CD14-positive monocyte (primary cell): Measurements from ENCODE around the gene AGAP1. TPM values are rescaled to one million over a fixed set of nuclear protein-coding genes. Genes with fewer than 3 reads are reported as not detected.

Source experiments
- DNase-seq, 3 donors: peaks; one replicate each; pipeline ENCODE4 v3.0.0-alpha.2; 2011 to 2022
- H2AFZ ChIP-seq: 2 replicates; pipeline ENCODE4 v1.6.0; 2012; ENCODE audit warnings: mild to moderate bottlenecking, low read depth, low read length, inconsistent platforms; ENCODE audit not compliant: insufficient read depth, poor library complexity, severe bottlenecking
- H3K27ac ChIP-seq, 2 donors: 1 replicate in 1 of 2; 2 replicates in 1 of 2; pipeline ENCODE4 v1.5.1; 2012 to 2013; ENCODE audit warnings: low read length in 2 of 2, control low read depth in 1 of 2, inconsistent platforms in 1 of 2, low read depth in 1 of 2, mild to moderate bottlenecking in 1 of 2
- H3K27me3 ChIP-seq, 2 donors: one replicate each; pipeline versions ENCODE4 v1.6.0 to v1.6.1; 2011 to 2013; ENCODE audit warnings: low read length in 2 of 2; ENCODE audit not compliant: control insufficient read depth in 2 of 2, insufficient read depth in 2 of 2
- H3K36me3 ChIP-seq, 2 donors: replicated peaks in 1 of 2; 1 replicate in 1 of 2; 2 replicates in 1 of 2; pipeline versions ENCODE4 v1.5.1 to v1.6.1; 2012 to 2013; ENCODE audit warnings: low read length in 2 of 2, control low read depth in 1 of 2, inconsistent platforms in 1 of 2, mild to moderate bottlenecking in 1 of 2; ENCODE audit not compliant: insufficient read depth in 2 of 2, control insufficient read depth in 1 of 2
- H3K4me1 ChIP-seq, 2 donors: 1 replicate in 1 of 2; 2 replicates in 1 of 2; pipeline versions ENCODE4 v1.5.1 to v1.6.1; 2012 to 2013; ENCODE audit warnings: low read length in 2 of 2, control low read depth in 1 of 2, inconsistent platforms in 1 of 2, mild to moderate bottlenecking in 1 of 2, moderate library complexity in 1 of 2; ENCODE audit not compliant: insufficient read depth in 2 of 2, control insufficient read depth in 1 of 2
- H3K4me2 ChIP-seq: replicated peaks from 2 replicates; pipeline ENCODE3; 2012; ENCODE audit warnings: low read length, moderate library complexity, mild to moderate bottlenecking; ENCODE audit not compliant: poor library complexity, severe bottlenecking; ENCODE audit errors: extremely low read depth
- H3K4me3 ChIP-seq, 3 experiments: fragments of 200-600 bp in 1 of 3; sonication (generic) in 1 of 3; replicated peaks in 1 of 3; 1 replicate in 2 of 3; 2 replicates in 1 of 3; pipeline ENCODE4 v1.5.1; 2011 to 2013; ENCODE audit warnings: low read length in 3 of 3, mild to moderate bottlenecking in 3 of 3, control low read depth in 2 of 3, low read depth in 2 of 3, inconsistent platforms in 1 of 3, moderate library complexity in 1 of 3
- H3K79me2 ChIP-seq: 2 replicates; pipeline ENCODE4 v1.6.0; 2012; ENCODE audit warnings: mild to moderate bottlenecking, control low read depth, inconsistent platforms, low read length, moderate library complexity; ENCODE audit not compliant: insufficient read depth
- H3K9ac ChIP-seq: 2 replicates; pipeline ENCODE4 v1.6.0; 2017; ENCODE audit warnings: low read length, mild to moderate bottlenecking; ENCODE audit not compliant: insufficient read depth, poor library complexity, severe bottlenecking
- H3K9me3 ChIP-seq, 2 donors: replicated peaks in 1 of 2; 1 replicate in 1 of 2; 2 replicates in 1 of 2; pipeline versions ENCODE4 v1.5.1 to v1.6.1; 2012 to 2013; ENCODE audit warnings: low read length in 2 of 2, control low read depth in 1 of 2; ENCODE audit not compliant: control insufficient read depth in 1 of 2, insufficient read depth in 1 of 2
- H4K20me1 ChIP-seq: 2 replicates; pipeline ENCODE4 v1.6.0; 2012; ENCODE audit warnings: mild to moderate bottlenecking, low read length, control low read depth, moderate library complexity; ENCODE audit not compliant: insufficient read depth
- H3K27ac Mint-ChIP-seq, 7 donors: one replicate each; pipeline ENCODE4 v1.8.0; 2020; ENCODE audit warnings: mild to moderate bottlenecking in 7 of 7, mixed read lengths in 7 of 7, moderate library complexity in 6 of 7, inconsistent platforms in 2 of 7
- H3K27me3 Mint-ChIP-seq, 3 donors: one replicate each; pipeline ENCODE4 v1.8.0; 2021 to 2022; ENCODE audit warnings: low read depth in 3 of 3, mild to moderate bottlenecking in 3 of 3, mixed read lengths in 3 of 3, moderate library complexity in 3 of 3, inconsistent platforms in 1 of 3
- H3K36me3 Mint-ChIP-seq, 2 donors: one replicate each; pipeline ENCODE4 v1.8.0; 2020; ENCODE audit warnings: mixed read lengths in 2 of 2, inconsistent platforms in 1 of 2, mild to moderate bottlenecking in 1 of 2
- H3K4me1 Mint-ChIP-seq: one replicate; pipeline ENCODE4 v1.8.0; 2020; ENCODE audit warnings: mild to moderate bottlenecking, mixed read lengths
- H3K4me3 Mint-ChIP-seq, 2 donors: one replicate each; pipeline ENCODE4 v1.8.0; 2020; ENCODE audit warnings: mild to moderate bottlenecking in 2 of 2, mixed read lengths in 2 of 2, moderate library complexity in 1 of 2
- H3K9me3 Mint-ChIP-seq, 7 donors: one replicate each; pipeline ENCODE4 v1.8.0; 2020 to 2022; ENCODE audit warnings: mixed read lengths in 7 of 7, mild to moderate bottlenecking in 6 of 7, moderate library complexity in 6 of 7, inconsistent platforms in 2 of 7
- WGBS: methylation state at CpG from one replicate; pipeline ENCODE4 v1.1.5; 2013; ENCODE audit warnings: missing lambda C conversion rate; ENCODE audit not compliant: insufficient coverage; 5-methylcytosine and 5-hydroxymethylcytosine counted together
- intact Hi-C, 2 donors: fragments of 100-400 bp; cut with micrococcal nuclease; formaldehyde crosslinking; loops; one replicate each; pipeline versions ENCODE4 v1.15.0 to v1.15.1; 2023
- polyA plus RNA-seq, 3 donors: library from polyadenylated mRNA; depleted of rRNA in 1 of 3; unstranded in 2 of 3; stranded (reverse) in 1 of 3; fragments of 300-500 nt in 2 of 3; fragments of >200 nt in 1 of 3; fragmentation: Illumina TruSeq in 2 of 3; gene quantifications; 1 replicate in 2 of 3; 2 replicates in 1 of 3; pipeline ENCODE4 v1.2.3, GENCODE V29; 2012 to 2021
- TF ChIP-seq, protein P1 (sequence below): fragments of 200-600 bp; IDR thresholded peaks from one replicate; pipeline ENCODE4 v1.8.0; 2022; ENCODE audit warnings: antibody characterized with exemption, mild to moderate bottlenecking

The AGAP1 gene
- polyA plus RNA-seq, 3 donors = 0.12 TPM; not detected in 2

DNA sequence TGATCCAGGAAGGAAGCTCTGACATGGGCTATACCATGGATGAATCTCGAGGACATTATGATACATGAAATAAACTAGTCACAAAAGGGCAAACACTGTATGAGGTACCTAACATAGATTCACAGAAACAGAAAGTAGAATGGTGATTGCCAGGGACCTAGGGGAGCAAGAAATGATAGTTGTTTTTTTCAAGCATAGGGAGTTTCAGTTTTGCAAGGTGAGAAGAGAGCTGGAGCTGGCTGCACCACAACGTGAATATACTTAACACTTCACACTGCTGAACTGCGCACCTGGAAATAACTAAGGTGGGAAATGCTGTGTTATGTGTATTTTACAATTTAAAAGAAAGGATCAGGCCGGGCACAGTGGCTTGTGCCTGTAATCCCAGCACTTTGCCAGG is 13.2 kb upstream of the AGAP1 start:
- Histone ChIP-seq H3K36me3 (no peaks in the 10 kb centered on the region), H3K4me1 (no peaks in the 10 kb centered on the region), H3K27ac (no peak overlapping the region), H3K9ac (no peak overlapping the region), H4K20me1 (no peaks in the 10 kb centered on the region), H3K9me3 (peaks cover 0 to 4% of the 10 kb centered on the region in 2 donors), H2AFZ (no peak overlapping the region), H3K27me3 (no peaks in the 10 kb centered on the region), H3K4me2 (no peak overlapping the region), H3K4me3 (no peak overlapping the region), H3K79me2 (no peaks in the 10 kb centered on the region)
- no peak overlapping the region for H3K4me3 Mint-ChIP-seq
- intact Hi-C loops = no loop called here
- H3K36me3 Mint-ChIP-seq = no peaks in the 10 kb centered on the region
- peaks cover 0 to 11% (median 5%) of the 10 kb centered on the region in 7 donors for H3K9me3 Mint-ChIP-seq
- WGBS = no CpG with 5 or more reads among the region's 4 CpGs
- H3K27ac Mint-ChIP-seq = no peak overlapping the region
- no peak for DNase-seq
- TF ChIP-seq, protein P1, sequence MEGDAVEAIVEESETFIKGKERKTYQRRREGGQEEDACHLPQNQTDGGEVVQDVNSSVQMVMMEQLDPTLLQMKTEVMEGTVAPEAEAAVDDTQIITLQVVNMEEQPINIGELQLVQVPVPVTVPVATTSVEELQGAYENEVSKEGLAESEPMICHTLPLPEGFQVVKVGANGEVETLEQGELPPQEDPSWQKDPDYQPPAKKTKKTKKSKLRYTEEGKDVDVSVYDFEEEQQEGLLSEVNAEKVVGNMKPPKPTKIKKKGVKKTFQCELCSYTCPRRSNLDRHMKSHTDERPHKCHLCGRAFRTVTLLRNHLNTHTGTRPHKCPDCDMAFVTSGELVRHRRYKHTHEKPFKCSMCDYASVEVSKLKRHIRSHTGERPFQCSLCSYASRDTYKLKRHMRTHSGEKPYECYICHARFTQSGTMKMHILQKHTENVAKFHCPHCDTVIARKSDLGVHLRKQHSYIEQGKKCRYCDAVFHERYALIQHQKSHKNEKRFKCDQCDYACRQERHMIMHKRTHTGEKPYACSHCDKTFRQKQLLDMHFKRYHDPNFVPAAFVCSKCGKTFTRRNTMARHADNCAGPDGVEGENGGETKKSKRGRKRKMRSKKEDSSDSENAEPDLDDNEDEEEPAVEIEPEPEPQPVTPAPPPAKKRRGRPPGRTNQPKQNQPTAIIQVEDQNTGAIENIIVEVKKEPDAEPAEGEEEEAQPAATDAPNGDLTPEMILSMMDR = no peak
- no peaks in the 10 kb centered on the region for H3K4me1 Mint-ChIP-seq
- H3K27me3 Mint-ChIP-seq = peaks cover 1 to 20% (median 7%) of the 10 kb centered on the region in 3 donors

DNA sequence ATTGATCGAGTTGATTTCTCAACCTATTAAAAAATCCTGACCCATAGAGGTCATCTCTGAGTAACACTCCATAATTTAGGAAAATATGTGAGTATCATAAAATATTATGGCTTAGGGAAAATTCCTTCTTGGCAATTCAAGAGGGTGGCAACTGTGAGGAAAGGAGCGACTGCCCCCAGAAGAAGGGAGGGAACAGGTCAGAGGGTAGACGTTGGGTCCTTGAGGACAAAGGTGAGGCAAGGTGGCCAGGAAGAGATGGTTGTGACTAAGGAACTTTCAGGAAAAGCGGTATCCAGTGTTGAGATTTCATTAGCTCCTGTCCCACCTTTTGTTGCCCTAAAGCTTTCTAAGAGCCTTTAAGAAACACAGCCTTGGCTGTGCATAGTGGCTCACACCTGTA is 10.5 kb upstream of the AGAP1 start:
- H3K4me3 Mint-ChIP-seq = no peak overlapping the region
- intact Hi-C loops = no loop called here
- 82% methylated on average over 3 of the region's 4 CpGs for WGBS
- H3K36me3 ChIP-seq = no peaks in the 10 kb centered on the region
- TF ChIP-seq, protein P1 = no peak
- peaks cover 0 to 11% (median 4%) of the 10 kb centered on the region in 7 donors for H3K9me3 Mint-ChIP-seq
- no peak overlapping the region for H3K4me2 ChIP-seq
- H3K4me3 ChIP-seq = no peak overlapping the region
- no peak overlapping the region for H3K27ac Mint-ChIP-seq
- no peak for DNase-seq
- no peak overlapping the region for H2AFZ ChIP-seq
- no peaks in the 10 kb centered on the region for H3K4me1 Mint-ChIP-seq
- no peaks in the 10 kb centered on the region for H3K36me3 Mint-ChIP-seq
- H3K27me3 ChIP-seq = no peaks in the 10 kb centered on the region
- no peaks in the 10 kb centered on the region for H3K79me2 ChIP-seq
- H3K27me3 Mint-ChIP-seq = peaks cover 2 to 19% (median 15%) of the 10 kb centered on the region in 3 donors
- no peak overlapping the region for H3K27ac ChIP-seq
- H3K9me3 ChIP-seq = no peaks in the 10 kb centered on the region
- H4K20me1 ChIP-seq = no peaks in the 10 kb centered on the region
- no peaks in the 10 kb centered on the region for H3K4me1 ChIP-seq
- H3K9ac ChIP-seq = no peak overlapping the region
